Neural cell (in vitro differentiated cells): ENCODE results near the gene ROGDI. TPM values are rescaled to one million over a fixed set of nuclear protein-coding genes. Genes with fewer than 3 reads are reported as not detected.

Source experiments
- H2AFZ ChIP-seq: fragments of 200-600, 300-800 bp; sonication (generic), shearing (Covaris generic); 2 replicates; pipeline ENCODE4 v1.6.0; 2014; ENCODE audit warnings: low read depth, mild to moderate bottlenecking, antibody characterized with exemption, low read length, moderate library complexity
- H3F3A ChIP-seq: fragments of 200-600 bp; shearing (Covaris generic); 2 replicates; pipeline ENCODE4 v1.6.1; 2016; ENCODE audit warnings: mild to moderate bottlenecking, moderate library complexity, mixed read lengths, antibody characterized with exemption, low read length; ENCODE audit not compliant: insufficient read depth, poor library complexity, severe bottlenecking
- H3K27ac ChIP-seq: fragments of 200-600, 300-800 bp; sonication (generic), shearing (Covaris generic); 2 replicates; pipeline ENCODE4 v1.5.1; 2014; ENCODE audit warnings: mild to moderate bottlenecking, low read length, moderate library complexity
- H3K27me3 ChIP-seq: fragments of 300-800, 200-600 bp; sonication (generic), shearing (Covaris generic); 2 replicates; pipeline ENCODE4 v1.6.0; 2014; ENCODE audit warnings: mild to moderate bottlenecking, low read depth, low read length, moderate library complexity; ENCODE audit not compliant: insufficient read depth
- H3K36me3 ChIP-seq: fragments of 300-800, 200-600 bp; sonication (generic), shearing (Covaris generic); 2 replicates; pipeline ENCODE4 v1.5.1; 2014; ENCODE audit warnings: mild to moderate bottlenecking, antibody characterized with exemption, low read length, moderate library complexity; ENCODE audit not compliant: insufficient read depth
- H3K4me2 ChIP-seq: fragments of 300-800, 200-600 bp; sonication (generic), shearing (Covaris generic); 2 replicates; pipeline ENCODE4 v1.6.0; 2014; ENCODE audit warnings: mild to moderate bottlenecking, low read length
- H3K4me3 ChIP-seq: fragments of 300-800, 200-600 bp; sonication (generic), shearing (Covaris generic); 2 replicates; pipeline ENCODE4 v1.5.1; 2014; ENCODE audit warnings: mild to moderate bottlenecking, low read length, moderate library complexity
- H3K79me2 ChIP-seq: fragments of 200-600 bp; shearing (Covaris generic); replicated peaks from 2 replicates; pipeline ENCODE4 v1.6.0; 2014; ENCODE audit warnings: mild to moderate bottlenecking, low read length, moderate library complexity; ENCODE audit not compliant: insufficient read depth
- H3K9ac ChIP-seq: fragments of 300-800, 200-600 bp; sonication (generic), shearing (Covaris generic); 2 replicates; pipeline ENCODE4 v1.6.1; 2016; ENCODE audit warnings: mild to moderate bottlenecking, low read length, mixed read lengths
- H3K9me2 ChIP-seq: fragments of 200-600 bp; shearing (Covaris generic); 2 replicates; pipeline ENCODE4 v1.6.1; 2016; ENCODE audit warnings: mild to moderate bottlenecking, low read length, mixed read lengths; ENCODE audit not compliant: insufficient read depth
- H3K9me3 ChIP-seq: fragments of 200-600, 300-800 bp; sonication (generic), shearing (Covaris generic); 2 replicates; pipeline ENCODE4 v1.6.1; 2016; ENCODE audit warnings: mild to moderate bottlenecking, mixed run types, low read length, moderate library complexity, mixed read lengths
- H4K20me1 ChIP-seq: fragments of 200-600 bp; shearing (Covaris generic); 2 replicates; pipeline ENCODE4 v1.6.1; 2016; ENCODE audit warnings: mild to moderate bottlenecking, mixed run types; ENCODE audit not compliant: insufficient read depth
- EP300 ChIP-seq: fragments of 450-650 bp; conservative IDR thresholded peaks from 2 replicates; pipeline ENCODE4 v1.6.1; 2014; ENCODE audit warnings: antibody characterized with exemption, mild to moderate bottlenecking, moderate library complexity; ENCODE audit not compliant: poor library complexity, severe bottlenecking
- EZH2 ChIP-seq: fragments of 200-600, 300-800 bp; shearing (Covaris generic), sonication (generic); IDR thresholded peaks from 2 replicates; pipeline ENCODE4 v1.6.1; 2014; ENCODE audit warnings: antibody characterized with exemption, low read length, borderline replicate concordance, mild to moderate bottlenecking; ENCODE audit not compliant: insufficient read depth, poor library complexity, severe bottlenecking
- MXI1 ChIP-seq: fragments of 450-650 bp; conservative IDR thresholded peaks from 2 replicates; pipeline ENCODE4 v1.6.1; 2014; ENCODE audit warnings: antibody characterized with exemption, mild to moderate bottlenecking; ENCODE audit not compliant: poor library complexity, severe bottlenecking
- POLR2AphosphoS5 ChIP-seq: IDR thresholded peaks from 2 replicates; pipeline ENCODE4 v1.6.1; 2012
- RAD21 ChIP-seq: fragments of 450-650 bp; conservative IDR thresholded peaks from 2 replicates; pipeline ENCODE4 v1.6.1; 2014; ENCODE audit warnings: antibody characterized with exemption, mild to moderate bottlenecking, moderate library complexity
- SMC3 ChIP-seq: fragments of 450-650 bp; conservative IDR thresholded peaks from 2 replicates; pipeline ENCODE4 v1.6.1; 2014; ENCODE audit warnings: antibody characterized with exemption, mild to moderate bottlenecking, moderate library complexity; ENCODE audit not compliant: poor library complexity
- TAF1 ChIP-seq: IDR thresholded peaks from 2 replicates; pipeline ENCODE4 v1.6.1; 2012; ENCODE audit warnings: low read depth
- polyA plus RNA-seq: library from polyadenylated mRNA; depleted of rRNA; stranded (reverse); fragments of >200 nt; gene quantifications from 2 replicates; pipeline ENCODE4 v1.2.3, GENCODE V29; 2014
- TF ChIP-seq, protein P1 (sequence below): fragments of 450-650 bp; IDR thresholded peaks from 2 replicates; pipeline ENCODE4 v1.5.1; 2014; ENCODE audit warnings: antibody characterized with exemption, mild to moderate bottlenecking, moderate library complexity; ENCODE audit not compliant: poor library complexity, severe bottlenecking
- TF ChIP-seq, protein P2 (sequence below): IDR thresholded peaks from 2 replicates; pipeline ENCODE4 v1.6.1; 2012; ENCODE audit warnings: borderline replicate concordance

Gene ROGDI
- polyA plus RNA-seq, 1 donor from 2014 or later = 203 TPM

DNA sequence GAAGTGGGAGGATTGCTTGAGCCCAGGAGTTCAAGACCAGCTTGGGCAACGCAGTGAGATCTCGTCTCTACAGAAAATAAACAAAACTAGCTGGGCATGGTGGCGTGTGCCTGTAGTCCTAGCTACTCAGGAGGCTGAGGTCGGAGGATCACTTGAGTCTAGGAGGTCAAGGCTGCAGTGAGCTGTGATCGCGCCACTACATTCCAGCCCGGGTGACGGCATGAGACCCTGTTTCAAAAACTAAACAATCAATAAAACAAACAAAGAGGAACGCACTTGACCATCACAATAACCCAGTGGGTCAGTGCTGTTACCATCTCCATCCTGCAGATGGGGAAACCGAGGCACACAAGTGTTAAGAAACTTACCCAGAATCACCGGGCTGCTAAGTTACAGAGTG lies 49.2 kb downstream of the ROGDI start:
- H3K79me2 ChIP-seq = no peaks in the 10 kb centered on the region
- no peak overlapping the region for H3K9ac ChIP-seq
- H4K20me1 ChIP-seq = no peaks in the 10 kb centered on the region
- no peaks in the 10 kb centered on the region for H3K9me3 ChIP-seq
- no peak overlapping the region for H3K4me2 ChIP-seq
- peaks cover 5% of the 10 kb centered on the region for H3K36me3 ChIP-seq
- no peaks in the 10 kb centered on the region for H3F3A ChIP-seq
- TF ChIP-seq MXI1 (no peak), EZH2 (no peak), POLR2AphosphoS5 (no peak), SMC3 (no peak), RAD21 (no peak), TAF1 (no peak), EP300 (no peak)
- TF ChIP-seq, protein P1, sequence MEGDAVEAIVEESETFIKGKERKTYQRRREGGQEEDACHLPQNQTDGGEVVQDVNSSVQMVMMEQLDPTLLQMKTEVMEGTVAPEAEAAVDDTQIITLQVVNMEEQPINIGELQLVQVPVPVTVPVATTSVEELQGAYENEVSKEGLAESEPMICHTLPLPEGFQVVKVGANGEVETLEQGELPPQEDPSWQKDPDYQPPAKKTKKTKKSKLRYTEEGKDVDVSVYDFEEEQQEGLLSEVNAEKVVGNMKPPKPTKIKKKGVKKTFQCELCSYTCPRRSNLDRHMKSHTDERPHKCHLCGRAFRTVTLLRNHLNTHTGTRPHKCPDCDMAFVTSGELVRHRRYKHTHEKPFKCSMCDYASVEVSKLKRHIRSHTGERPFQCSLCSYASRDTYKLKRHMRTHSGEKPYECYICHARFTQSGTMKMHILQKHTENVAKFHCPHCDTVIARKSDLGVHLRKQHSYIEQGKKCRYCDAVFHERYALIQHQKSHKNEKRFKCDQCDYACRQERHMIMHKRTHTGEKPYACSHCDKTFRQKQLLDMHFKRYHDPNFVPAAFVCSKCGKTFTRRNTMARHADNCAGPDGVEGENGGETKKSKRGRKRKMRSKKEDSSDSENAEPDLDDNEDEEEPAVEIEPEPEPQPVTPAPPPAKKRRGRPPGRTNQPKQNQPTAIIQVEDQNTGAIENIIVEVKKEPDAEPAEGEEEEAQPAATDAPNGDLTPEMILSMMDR = no peak
- TF ChIP-seq, protein P2, sequence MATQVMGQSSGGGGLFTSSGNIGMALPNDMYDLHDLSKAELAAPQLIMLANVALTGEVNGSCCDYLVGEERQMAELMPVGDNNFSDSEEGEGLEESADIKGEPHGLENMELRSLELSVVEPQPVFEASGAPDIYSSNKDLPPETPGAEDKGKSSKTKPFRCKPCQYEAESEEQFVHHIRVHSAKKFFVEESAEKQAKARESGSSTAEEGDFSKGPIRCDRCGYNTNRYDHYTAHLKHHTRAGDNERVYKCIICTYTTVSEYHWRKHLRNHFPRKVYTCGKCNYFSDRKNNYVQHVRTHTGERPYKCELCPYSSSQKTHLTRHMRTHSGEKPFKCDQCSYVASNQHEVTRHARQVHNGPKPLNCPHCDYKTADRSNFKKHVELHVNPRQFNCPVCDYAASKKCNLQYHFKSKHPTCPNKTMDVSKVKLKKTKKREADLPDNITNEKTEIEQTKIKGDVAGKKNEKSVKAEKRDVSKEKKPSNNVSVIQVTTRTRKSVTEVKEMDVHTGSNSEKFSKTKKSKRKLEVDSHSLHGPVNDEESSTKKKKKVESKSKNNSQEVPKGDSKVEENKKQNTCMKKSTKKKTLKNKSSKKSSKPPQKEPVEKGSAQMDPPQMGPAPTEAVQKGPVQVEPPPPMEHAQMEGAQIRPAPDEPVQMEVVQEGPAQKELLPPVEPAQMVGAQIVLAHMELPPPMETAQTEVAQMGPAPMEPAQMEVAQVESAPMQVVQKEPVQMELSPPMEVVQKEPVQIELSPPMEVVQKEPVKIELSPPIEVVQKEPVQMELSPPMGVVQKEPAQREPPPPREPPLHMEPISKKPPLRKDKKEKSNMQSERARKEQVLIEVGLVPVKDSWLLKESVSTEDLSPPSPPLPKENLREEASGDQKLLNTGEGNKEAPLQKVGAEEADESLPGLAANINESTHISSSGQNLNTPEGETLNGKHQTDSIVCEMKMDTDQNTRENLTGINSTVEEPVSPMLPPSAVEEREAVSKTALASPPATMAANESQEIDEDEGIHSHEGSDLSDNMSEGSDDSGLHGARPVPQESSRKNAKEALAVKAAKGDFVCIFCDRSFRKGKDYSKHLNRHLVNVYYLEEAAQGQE = no peak
- H3K4me3 ChIP-seq = no peak overlapping the region
- no peak overlapping the region for H3K27ac ChIP-seq
- H3K9me2 ChIP-seq = no peaks in the 10 kb centered on the region
- H2AFZ ChIP-seq = no peak overlapping the region
- no peaks in the 10 kb centered on the region for H3K27me3 ChIP-seq

DNA sequence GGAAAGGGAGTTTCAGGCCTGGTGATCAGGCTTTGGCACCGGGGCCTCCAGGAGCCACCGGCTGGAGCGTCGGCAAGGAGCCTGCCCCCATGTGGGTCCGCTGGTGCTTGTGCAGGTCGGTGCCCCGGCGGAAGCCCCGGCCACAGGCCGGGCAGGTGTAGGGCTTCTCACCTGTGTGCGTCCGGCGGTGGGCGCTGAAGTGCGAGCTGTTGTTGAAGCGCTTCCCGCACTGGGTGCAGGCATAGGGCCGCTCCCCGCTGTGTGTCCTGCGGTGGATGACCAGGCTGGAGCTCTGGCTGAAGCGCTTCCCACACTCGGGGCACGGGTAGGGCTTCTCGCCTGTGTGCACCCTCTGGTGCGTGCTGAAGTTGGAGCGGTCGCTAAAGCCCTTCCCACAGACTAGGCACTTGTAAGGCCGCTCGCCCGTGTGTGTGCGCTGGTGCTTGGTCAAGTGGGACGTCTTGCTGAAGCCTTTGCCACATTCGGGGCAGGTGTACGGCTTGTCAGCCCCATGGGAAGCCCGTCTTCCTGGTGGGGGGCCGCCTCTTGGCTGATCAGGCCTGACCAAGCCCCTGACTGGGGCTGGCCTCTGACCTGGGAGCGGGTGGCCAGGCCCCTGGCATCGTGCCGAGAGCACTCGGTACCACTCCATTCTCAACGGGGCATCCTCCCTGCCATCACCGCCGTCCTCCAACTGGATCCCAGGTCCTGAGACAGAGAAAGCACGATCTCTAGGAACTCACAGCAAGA lies 49.9 kb downstream of the ROGDI start:
- no peaks in the 10 kb centered on the region for H3F3A ChIP-seq
- H3K27ac ChIP-seq = no peak overlapping the region
- no peaks in the 10 kb centered on the region for H4K20me1 ChIP-seq
- no peak overlapping the region for H2AFZ ChIP-seq
- no peaks in the 10 kb centered on the region for H3K9me3 ChIP-seq
- no peak overlapping the region for H3K4me3 ChIP-seq
- no peak for TF ChIP-seq RAD21
- TF ChIP-seq, protein P1 = no peak
- H3K27me3 ChIP-seq = no peaks in the 10 kb centered on the region
- no peak overlapping the region for H3K4me2 ChIP-seq
- no peaks in the 10 kb centered on the region for H3K9me2 ChIP-seq
- peaks cover 5% of the 10 kb centered on the region for H3K36me3 ChIP-seq
- H3K79me2 ChIP-seq = no peaks in the 10 kb centered on the region
- H3K9ac ChIP-seq = no peak overlapping the region
